Medulla oblongata (tissue), 1 donor: ENCODE measurements around the gene CKM.
"Not testable (repeated sequence)": the region's sequence is repeated elsewhere in the genome, so short reads cannot be mapped to it uniquely, and the experiment has no call there.

Experiments
- DNase-seq: peaks from one replicate; pipeline ENCODE4 v3.0.0-alpha.2; 2015; ENCODE audit errors: extremely low spot score

Gene CKM

GRCh38 chr19:45293682-45294081 is 29.0 kb downstream of the CKM start:
- DNase-seq: no peak

DNA sequence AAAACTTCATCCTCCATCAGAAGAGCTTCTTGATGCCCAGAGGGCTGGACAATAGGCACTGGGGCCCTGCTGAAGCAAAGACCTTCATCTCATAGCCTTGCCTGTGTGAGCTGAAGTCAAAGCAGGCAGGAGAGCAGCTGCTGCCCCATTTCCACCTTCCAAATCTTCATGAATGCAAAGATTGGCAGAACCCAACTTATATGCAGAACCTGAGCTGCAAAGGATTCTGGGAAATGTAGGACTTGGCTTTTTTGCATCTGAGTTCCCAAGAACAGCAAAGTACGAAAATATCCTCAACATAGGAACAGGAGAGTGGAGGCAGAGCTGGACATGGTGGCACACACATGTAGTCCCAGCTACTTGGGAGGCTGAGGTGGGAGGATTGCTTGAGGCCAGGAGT is 30.8 kb downstream of the CKM start:
- DNase-seq: no peak

GRCh38 chr19:45290381-45290931 is 32.2 kb downstream of the CKM start:
- no peak for DNase-seq

DNA sequence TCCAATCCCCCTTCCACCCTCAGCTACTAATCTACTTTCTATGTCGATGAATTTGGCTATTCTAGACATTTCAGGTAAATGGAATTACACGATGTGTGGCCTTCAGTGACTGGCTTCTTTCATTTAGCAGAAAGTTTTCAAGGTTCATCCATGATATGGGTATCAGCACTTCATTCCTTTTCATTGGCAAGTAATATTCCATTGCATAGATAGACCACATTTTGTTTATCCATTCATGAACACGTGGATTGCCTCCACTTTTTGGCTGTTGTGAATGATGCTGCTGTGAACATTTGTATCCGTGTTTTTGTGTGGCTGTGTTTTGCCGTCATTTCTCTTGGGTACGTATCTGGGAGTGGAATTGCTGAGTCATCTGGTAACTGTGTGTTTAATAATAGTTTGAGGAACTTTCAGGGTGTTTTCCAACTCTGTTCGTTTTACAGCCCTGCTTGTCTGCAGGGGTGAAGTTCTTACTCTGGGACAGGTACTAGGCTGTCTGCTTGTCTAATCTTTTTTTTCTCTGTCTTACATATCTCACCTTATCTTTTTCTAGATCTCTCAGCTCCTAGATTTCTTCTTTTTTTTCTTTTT is 39.1 kb downstream of the CKM start:
- DNase-seq: no peak

DNA sequence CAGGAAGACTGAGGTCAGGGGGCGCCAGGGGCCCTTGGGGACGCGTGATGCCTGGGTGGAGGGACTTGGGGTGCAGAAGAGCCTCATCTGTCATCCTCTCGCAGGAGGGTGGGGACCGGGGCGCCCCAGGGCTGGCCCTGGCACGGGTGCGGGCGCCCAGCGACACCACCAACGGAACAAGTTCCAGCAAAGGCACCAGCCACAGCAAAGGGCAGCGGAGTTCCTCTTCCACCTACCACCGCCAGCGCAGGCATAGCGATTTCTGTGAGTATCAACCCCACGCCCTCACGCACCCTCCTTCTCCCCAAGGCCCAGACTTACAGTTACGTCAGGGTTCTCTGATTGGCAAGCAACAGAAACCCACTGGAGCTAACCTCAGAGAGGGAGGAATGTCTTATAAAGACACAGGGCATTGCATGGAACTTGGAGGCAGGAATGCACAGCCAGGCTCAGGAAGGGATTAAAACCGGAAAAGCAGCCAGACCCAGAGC is 42.2 kb downstream of the CKM start:
- DNase-seq: no peak

GRCh38 chr19:45279587-45280192 is 43.0 kb downstream of the CKM start:
- no peak for DNase-seq

- no peak for DNase-seq
Measured at GRCh38 chr19:45278087-45278486, 44.6 kb downstream of the CKM start.

DNA sequence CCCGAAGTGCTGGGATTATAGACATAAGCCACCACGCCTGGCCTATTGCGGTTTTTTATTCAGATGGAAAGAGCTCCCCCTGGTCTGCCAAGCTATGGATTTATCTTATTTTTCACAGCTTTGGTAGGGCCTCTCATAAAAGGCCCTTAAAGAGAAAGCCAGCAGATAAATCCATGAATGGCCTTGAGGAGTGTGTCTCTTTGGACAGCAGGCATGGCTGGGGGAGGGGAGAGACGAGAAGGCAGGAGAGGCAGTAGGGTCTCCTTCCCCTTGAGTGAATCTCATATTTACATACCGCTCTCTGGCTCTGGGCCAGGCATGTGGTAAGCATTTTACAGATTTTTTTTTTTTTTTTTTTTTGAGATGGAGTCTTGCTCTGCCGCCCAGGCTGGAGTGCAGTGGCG is 46.4 kb downstream of the CKM start:
- no peak for DNase-seq

GRCh38 chr19:45275370-45275971 is 47.2 kb downstream of the CKM start:
- no peak for DNase-seq

- DNase-seq: no peak
Measured at GRCh38 chr19:45273521-45273855, 49.2 kb downstream of the CKM start.

DNA sequence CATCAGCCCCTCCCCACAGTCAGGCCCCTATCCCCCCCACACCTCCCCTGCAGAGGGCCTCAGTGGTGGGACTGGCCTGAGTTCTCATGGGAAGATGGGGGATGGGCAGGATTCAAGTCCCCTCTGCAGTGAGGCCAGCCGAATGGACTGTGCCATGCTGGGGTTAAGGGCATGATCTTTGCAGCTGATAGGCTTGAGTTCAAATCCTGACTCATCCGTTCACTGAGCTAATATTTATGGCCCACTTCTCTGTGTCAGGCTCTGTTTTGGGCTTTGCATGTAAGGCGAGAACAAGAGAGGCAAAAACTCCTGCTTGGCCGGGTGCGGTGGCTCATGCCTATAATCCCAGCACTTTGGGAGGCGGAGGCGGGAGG is 51.0 kb downstream of the CKM start:
- no peak for DNase-seq

- DNase-seq: no peak
Measured at GRCh38 chr19:45271098-45271734, 51.5 kb downstream of the CKM start.

DNA sequence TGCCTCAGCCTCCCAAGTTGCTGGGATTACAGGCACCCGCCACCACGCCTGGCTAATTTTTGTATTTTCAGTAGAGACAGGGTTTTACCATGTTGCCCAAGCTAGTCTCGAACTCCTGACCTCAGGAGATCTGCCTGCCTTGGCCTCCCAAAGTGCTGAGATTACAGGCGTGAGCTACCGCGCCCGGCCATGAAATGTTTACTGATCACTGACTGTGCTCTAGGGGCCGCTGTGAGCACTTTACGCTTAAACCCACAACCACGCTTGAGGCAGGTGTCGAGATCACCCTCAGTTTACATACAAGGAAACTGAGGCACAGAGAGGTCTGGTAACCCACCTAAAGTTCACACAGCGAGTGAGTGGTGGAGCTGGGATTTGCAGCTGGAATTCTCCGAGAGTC is 52.7 kb downstream of the CKM start:
- DNase-seq: not testable (repeated sequence)

DNA sequence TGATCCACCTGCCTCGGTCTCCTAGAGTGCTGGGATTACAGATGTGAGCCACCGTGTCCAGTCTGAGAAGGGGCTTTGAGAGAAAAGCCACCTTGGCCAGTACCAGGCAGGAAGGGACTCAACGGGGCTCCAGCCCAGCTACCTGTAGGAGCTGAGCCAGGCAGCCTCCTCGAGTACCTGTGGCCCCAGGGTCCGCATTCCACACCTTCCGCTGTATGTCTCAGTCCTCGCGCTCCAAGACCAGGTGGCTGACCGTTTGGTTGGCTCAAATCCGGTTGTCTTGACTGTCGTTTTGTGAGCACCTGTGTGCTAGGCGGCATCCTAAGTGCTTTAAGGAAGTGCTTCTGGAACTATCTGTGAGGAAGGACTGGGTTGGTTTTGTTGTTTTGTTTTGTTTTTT is 55.4 kb downstream of the CKM start:
- no peak for DNase-seq

DNA sequence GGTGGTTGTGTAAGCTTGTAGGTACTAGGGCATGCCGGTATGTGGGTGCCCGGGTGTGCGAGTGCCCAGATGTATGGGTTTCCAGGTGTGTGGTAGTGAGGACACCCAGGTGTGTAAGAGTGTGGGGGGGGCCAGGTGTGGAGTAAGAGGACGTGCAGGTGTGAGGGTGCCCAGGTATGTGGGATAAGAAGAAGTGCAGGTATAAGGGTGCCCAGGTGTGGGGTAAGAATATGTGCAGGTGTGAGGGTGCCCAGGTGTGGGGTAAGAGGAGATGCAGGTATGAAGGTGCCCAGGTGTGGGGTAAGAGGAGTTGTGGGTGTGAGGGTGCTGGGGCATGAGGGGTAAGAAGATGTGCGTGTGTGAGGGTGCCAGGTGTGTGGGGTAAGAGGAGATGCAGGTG is 57.3 kb downstream of the CKM start:
- no peak for DNase-seq

- no peak for DNase-seq
Measured at GRCh38 chr19:45264781-45265317, 57.8 kb downstream of the CKM start.

DNA sequence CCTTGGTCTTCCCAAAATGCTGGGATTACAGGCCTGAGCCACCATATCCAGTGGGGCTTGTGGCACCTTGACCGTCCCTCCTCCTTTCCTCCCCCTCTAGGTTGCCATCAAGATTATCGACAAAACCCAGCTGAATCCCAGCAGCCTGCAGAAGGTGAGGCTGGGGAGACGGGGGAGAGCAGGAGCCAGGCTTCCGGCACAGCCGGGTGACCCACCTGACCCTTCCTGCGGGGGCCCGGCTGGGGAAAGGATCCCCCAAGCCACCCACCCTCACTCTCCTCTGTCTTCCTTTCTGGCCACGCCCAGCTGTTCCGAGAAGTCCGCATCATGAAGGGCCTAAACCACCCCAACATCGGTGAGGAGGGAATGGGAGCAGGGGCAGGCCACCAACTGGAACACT is 59.7 kb downstream of the CKM start:
- DNase-seq: no peak

DNA sequence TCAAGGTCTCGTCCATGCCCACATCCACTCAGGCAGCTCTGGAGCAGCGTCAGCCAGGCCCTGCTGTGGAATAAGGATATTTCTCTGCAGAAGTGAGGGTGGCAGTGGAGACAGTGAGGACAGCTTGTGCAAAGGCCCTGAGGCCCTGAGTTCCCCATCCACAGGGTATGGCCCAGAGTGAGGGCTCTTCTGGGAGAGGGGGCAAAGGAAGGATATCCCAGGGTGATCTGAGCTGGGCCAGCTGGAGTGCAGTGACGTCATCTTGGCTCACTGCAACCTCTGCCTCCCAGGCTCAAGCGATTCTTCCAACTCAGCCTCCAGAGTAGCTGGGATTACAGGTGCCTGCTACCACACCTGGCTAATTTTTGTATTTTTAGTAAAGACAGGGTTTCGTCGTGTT is 60.1 kb downstream of the CKM start:
- DNase-seq: no peak

- no peak for DNase-seq
Measured at GRCh38 chr19:45258862-45259261, 63.8 kb downstream of the CKM start.

DNA sequence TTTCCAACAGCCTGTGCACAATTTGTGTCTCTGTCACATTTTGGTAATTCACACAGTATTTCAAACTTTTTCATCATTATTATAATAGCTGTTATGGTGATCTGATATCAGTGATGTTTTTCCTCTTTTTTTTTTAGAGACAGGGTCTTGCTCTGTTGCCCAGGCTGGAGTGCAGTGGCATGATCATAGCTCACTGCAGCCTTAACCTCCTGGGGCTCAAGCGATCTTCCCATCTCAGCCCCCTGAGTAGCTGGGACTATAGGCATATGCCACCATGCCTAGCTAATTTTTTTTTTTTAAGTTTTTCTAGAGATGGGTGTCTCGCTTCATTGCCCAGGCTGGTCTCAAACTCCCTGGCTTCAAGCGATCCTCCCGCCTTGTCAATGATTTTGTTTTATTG is 65.8 kb downstream of the CKM start:
- no peak for DNase-seq
